T1000 (cell line): ENCODE data around the gene CASP9.
A peak's percentile ranks its signal among the peaks of the same experiment; 100 is the strongest.
"Not testable (repeated sequence)": the region's sequence is repeated elsewhere in the genome, so short reads cannot be mapped to it uniquely, and the experiment has no call there.

Source experiments
- DNase-seq: peaks from one replicate; lab custom pipeline; 2025; ENCODE audit warnings: mixed read lengths; lab: John Stamatoyannopoulos, UW

CASP9 gene

GRCh38 chr1:15469361-15469760 lies 54.7 kb downstream of the CASP9 start:
- no peak for DNase-seq

DNA sequence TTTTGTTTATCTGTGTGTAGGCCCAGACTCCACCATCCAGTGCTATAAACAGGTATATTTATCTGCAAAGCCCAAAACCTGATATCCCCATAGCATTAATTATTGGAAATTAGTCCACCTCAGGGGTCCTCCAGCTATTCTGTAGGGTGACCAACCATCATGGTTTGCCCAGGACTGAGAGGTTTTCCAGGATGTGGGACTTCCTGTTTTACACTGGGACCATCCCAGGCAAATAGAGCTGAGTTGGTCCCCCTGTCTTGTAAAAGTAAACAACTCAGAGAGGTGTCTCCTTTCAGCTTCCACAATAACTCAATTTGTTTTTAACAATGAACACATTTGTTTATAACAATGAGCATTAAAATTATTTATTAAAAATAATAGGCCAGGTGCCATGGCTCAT lies 55.9 kb downstream of the CASP9 start:
- DNase-seq, result no peak

- not testable (repeated sequence) for DNase-seq
Measured at GRCh38 chr1:15466955-15467625, 56.9 kb downstream of the CASP9 start.

DNA sequence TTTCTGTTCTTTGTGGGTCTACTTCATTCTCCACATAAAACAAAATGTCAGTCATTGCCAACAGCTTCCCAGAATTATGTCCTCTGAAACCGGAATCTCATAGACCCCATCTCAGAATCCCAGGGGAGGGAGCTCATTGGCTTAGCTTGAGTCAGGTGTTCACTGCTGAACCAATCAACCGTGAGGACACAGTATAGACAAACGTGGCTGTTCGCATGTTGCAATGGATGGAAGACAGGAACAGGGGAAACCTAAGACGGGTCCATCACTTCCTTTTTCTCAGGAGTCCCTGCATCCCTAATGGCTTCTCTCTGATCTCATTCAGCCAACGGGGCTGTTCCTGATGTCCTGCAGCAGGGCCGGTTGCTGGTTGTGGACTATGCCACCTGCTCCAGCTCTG lies 58.3 kb downstream of the CASP9 start:
- DNase-seq, result no peak

DNA sequence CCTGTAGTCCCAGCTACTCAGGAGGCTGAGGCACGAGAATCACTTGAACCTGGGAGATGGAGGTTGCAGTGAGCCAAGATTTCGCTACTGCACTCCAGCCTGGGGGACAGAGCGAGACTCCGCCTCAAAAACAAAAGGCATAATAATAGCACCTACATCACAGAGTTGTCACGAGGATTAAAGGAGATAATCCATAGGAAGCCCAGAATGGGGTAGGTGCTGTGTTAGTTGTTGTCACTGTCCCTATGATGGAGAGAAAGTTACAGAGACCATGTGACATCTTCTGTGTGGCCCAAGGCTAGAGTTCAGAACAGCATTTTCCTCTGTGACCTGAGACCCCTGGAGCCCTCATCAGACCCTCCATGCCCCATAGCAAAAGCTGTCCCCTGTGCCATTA lies 60.1 kb downstream of the CASP9 start:
- DNase-seq, result not testable (repeated sequence)

DNA sequence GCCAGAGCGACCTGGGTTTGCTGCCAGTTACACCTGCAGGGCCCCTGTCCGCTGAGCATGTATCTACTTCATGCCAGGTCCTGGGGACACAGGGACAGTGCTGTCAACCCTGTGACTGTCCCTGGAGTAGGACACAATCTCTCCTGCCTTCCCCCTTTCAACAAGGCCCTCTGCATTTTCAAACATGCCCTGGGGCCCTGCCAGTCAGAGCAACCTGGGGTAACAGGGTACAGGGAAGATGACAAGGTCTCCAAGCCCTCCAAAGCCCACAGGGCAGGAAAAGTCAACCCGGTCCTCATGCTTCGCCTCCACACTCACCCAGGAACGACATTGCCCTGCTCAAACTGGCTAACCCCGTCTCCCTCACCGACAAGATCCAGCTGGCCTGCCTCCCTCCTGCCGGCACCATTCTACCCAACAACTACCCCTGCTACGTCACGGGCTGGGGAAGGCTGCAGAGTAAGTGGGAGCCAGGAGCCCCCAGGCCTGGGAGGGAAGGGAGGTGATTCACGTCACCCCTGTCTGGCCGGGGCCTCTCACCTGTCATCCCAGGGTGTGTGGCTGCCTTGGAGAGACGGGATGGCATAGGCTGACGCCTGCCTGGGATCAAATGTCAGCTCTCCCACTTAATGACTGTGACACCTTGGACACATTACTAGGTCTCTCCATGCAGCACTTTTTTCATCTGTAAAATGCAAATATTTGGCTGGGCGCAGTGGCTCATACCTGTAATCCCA lies 60.8 kb downstream of the CASP9 start:
- not testable (repeated sequence) for DNase-seq

GRCh38 chr1:15460708-15461095 lies 63.3 kb downstream of the CASP9 start:
- no peak for DNase-seq

- DNase-seq, result peak; percentile 29
Measured at GRCh38 chr1:15459771-15460707, 64.0 kb downstream of the CASP9 start.

- DNase-seq, result not testable (repeated sequence)
Measured at GRCh38 chr1:15458388-15458787, 65.6 kb downstream of the CASP9 start.

DNA sequence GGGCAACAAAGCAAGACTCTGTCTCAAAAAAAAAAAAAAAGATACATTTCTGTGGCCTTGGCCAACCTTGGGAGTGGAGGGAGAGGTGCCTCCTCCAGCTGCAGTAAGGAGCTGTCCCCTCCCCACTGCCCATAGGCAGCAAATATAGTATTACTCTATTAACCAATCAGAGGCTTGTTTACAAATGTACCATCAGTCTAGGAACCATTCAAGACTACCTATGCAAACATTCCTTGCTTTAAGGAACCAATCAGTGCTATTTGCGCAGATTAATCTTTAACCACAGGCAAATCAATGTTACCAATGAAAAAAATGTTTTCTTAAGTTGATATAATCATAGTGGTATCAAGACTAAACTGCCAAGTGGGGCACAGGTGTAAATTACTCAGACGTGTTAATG lies 66.4 kb downstream of the CASP9 start:
- DNase-seq, result no peak

GRCh38 chr1:15456313-15456954 lies 67.6 kb downstream of the CASP9 start, which contains the start of gene CELA2A:
TSS of gene CELA2A (plus strand) at chr1:15456732. CDS start at chr1:15456754, 22 bp downstream.
- DNase-seq, result no peak

- DNase-seq, result no peak
Measured at GRCh38 chr1:15455522-15455921, 68.5 kb downstream of the CASP9 start.

- no peak for DNase-seq
Measured at GRCh38 chr1:15454256-15454655, 69.8 kb downstream of the CASP9 start.

- no peak for DNase-seq
Measured at GRCh38 chr1:15453734-15454133, 70.3 kb downstream of the CASP9 start.

- DNase-seq, result no peak
Measured at GRCh38 chr1:15452866-15453571, 71.0 kb downstream of the CASP9 start.

DNA sequence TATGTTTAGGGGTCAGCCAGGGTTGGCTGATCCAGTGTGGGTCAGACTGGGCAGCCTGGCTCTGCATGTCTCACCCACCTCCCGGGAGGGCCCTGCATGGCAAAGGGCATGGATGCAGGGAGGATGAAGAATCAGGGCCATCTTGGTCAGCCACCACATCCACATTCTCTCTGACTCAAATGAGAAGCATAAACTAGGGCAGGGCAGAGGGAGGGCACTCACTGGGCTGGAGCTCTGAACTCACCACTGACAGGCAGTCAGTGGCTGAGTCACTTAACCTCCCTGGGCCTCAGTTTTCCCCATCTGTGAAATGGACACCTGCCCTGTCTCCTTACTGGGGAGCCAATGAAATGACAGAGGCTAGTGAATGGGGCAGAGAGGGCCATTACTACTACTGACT lies 71.8 kb downstream of the CASP9 start:
- no peak for DNase-seq

GRCh38 chr1:15451014-15451722 lies 72.8 kb downstream of the CASP9 start:
- DNase-seq, result no peak

DNA sequence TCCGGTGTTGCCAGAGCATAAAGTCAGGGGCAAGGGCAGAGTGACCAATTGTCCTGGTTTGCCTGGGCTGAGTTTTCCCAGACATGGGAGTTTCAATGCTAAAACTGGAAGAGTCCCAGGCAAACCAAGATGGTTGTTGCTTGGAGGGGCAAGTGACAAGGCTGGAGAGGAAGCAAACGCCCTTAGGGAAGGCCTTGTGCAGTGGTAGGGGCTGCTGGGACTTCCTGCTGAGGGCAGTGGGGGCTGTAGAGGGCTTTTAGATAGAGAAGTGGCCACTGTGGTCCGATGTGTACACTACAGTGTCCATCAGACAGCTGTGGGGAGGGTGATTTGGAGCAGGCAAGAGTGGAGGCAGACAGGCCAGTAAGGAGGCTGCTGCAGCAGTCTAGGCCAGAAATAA lies 74.4 kb downstream of the CASP9 start:
- DNase-seq, result no peak

GRCh38 chr1:15448877-15449462 lies 75.0 kb downstream of the CASP9 start:
- DNase-seq, result no peak

GRCh38 chr1:15446212-15446611 lies 77.8 kb downstream of the CASP9 start:
- DNase-seq, result no peak
